Occipital lobe (tissue), 1 donor: ENCODE results near the gene TC2N. TPM values are rescaled to one million over a fixed set of nuclear protein-coding genes. Genes with fewer than 3 reads are reported as not detected.

ENCODE experiments used
- total RNA-seq: library from RNA; depleted of rRNA; stranded (reverse); fragments of >200 nt; gene quantifications from one replicate; pipeline ENCODE4 v1.2.3, GENCODE V29; 2014

TC2N gene
- total RNA-seq, 1 donor from 2014 or later: 22.8 TPM

Other genes with a start within 250 kb of the TC2N start
- gene CATSPERB, start 135.4 kb downstream of the TC2N start, total RNA-seq: 3.7 TPM
- gene FBLN5, start 80.2 kb upstream of the TC2N start, total RNA-seq: 4.1 TPM
- 49.4 TPM for gene TRIP11, start 172.5 kb upstream of the TC2N start, total RNA-seq
- 35.1 TPM for gene ATXN3, start 239.0 kb upstream of the TC2N start, total RNA-seq